GM19324 (cell line): ENCODE results near the gene DUS1L.
A peak's percentile ranks its signal among the peaks of the same experiment; 100 is the strongest.

ENCODE experiments used
- ATAC-seq: cut with Tn5 transposase; IDR thresholded peaks from one replicate; pipeline ENCODE4 v1.9.1; 2021; ENCODE audit warnings: mild to moderate bottlenecking, moderate library complexity; ENCODE audit not compliant: unreplicated experiment, low FRiP score

The DUS1L gene

DNA sequence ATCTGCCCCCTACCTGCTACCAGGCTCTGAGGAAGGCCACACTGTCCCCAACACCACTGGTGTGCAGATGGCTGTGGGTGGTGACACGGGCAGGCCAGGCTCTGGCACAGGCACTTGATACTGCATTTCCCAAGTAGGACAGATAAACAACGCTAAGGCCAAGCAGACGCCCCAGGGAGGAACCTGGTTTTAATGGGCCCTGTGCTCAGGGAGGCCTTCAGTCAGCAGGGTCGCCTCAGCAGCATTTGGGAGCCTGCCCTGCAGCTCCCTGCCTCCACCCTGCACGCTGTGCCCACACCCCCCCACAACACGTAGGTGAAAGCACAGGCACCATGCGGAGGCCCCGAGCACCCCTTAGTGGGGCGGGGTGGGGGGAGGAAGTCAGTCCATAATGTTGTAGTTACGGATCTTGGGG is 35.7 kb upstream of the DUS1L start:
- no peak for ATAC-seq

DNA sequence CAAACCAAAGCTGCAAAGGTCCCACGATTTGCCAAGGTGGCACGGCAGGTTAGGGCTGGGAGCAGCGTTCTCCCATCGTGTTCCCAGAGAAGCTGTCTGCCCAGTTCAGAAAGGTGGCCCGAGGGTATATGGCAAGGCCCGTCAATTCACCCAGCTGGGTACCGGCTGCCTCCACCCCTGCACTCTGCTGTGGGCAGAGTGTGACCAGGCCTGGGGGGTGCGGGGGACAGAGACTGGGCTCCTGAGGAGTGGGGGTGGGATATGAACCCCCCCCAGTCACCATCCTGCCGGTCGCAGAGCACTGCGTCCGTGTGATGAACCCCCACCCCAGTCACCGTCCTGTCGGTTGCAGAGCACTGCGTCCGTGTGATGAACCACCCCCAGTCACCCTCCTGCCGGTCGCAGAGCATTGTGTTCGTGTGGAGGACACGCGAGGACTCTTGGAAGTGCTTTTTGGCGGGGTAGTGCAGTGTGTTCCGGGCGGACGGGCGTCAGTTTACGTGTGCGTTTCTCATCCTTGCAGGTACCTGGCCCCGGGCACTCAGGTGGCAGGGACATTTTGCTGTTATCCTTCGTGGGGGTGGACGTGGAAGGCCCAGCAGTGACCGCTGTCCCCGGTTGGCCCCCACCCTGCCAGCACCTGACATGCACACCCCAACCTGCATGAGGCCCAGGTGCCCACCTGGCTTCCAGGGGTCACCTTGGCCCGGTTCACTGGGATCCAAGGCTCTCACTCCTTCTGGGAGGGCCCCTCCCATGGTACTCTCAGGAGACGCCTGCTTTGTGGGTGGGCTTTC is 35.1 kb upstream of the DUS1L start:
- ATAC-seq: no peak

GRCh38 chr17:82098939-82099763 is 33.5 kb upstream of the DUS1L start:
- peak; percentile 13 for ATAC-seq

- ATAC-seq: peak; percentile 71
Measured at GRCh38 chr17:82098169-82098938, 32.8 kb upstream of the DUS1L start, which contains the start of gene FASN. Gene FASN, minus strand, starts transcription at chr17:82098236. Its CDS starts 1,791 bp downstream, at chr17:82096445.

- no peak for ATAC-seq
Measured at GRCh38 chr17:82097919-82098168, 32.2 kb upstream of the DUS1L start.

- peak; percentile 1 for ATAC-seq
Measured at GRCh38 chr17:82097184-82097918, 31.7 kb upstream of the DUS1L start.

DNA sequence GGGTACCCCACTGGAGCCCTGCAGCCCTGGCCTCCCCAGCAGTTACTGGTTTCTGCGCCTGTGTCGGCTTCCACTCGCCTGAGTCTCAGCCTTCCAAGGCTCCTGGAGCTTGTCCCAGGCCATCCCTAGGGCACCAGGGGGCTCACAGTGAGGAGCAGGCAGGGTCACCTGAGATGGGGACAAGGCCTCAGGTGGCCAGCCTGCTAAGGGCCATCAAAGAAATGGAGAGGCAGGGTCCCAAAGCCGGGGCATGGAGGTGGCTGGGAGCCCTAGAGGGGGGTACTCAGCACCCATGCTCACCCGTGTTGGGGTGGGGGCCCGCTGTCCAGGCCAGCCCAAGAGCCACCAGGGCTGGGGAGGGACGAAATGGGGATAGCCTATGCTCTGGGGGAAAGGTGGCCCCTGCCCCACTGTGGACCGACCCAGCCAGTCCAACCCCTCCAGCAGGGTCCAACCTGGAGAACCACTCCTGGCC is 31.1 kb upstream of the DUS1L start:
- ATAC-seq: no peak

DNA sequence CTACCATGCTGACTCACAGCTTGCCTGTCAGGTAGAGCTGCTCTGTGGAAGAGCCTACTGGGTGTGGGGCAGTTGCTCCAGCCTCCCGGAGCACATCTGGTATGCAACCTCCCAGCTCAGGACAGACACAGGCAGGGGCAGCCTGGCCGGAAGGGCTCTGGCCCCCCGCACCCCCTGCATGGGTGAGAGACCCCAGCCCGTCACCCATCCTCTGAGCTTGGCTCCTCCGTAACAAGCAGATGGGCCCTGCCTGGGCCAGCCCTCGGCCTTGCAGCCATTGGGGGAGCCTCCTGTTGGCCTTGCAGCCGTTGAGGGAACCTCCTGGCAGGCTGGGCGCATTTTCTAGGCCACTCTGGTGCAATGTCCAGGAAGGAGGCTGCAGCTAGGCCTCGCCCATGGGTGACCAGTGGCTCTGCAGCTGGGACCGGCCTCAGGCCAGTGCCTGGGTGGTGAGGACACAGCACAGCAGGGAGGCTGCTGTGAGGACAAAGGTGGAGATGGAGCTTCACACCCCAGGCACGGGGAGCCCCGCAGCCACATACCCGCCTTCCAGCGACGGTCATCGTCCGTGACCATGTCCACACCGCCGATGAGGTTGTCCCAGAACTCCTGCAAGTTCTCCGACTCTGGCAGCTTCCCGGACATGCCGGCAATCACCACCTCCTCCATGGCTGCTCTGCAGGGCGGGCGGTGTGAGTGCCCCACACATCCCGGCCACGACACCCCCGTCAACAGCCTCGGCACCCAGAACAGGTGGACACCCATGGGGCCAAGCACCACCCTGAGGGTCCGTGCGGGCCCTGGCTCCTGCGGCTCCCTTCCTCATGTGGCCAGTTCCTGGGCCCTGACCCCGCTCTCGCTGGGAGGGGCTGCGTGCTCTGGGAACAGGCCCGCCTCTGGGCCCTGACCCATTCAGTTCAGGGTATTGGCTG is 30.4 kb upstream of the DUS1L start:
- no peak for ATAC-seq

- ATAC-seq: no peak
Measured at GRCh38 chr17:82094931-82095776, 29.6 kb upstream of the DUS1L start.

DNA sequence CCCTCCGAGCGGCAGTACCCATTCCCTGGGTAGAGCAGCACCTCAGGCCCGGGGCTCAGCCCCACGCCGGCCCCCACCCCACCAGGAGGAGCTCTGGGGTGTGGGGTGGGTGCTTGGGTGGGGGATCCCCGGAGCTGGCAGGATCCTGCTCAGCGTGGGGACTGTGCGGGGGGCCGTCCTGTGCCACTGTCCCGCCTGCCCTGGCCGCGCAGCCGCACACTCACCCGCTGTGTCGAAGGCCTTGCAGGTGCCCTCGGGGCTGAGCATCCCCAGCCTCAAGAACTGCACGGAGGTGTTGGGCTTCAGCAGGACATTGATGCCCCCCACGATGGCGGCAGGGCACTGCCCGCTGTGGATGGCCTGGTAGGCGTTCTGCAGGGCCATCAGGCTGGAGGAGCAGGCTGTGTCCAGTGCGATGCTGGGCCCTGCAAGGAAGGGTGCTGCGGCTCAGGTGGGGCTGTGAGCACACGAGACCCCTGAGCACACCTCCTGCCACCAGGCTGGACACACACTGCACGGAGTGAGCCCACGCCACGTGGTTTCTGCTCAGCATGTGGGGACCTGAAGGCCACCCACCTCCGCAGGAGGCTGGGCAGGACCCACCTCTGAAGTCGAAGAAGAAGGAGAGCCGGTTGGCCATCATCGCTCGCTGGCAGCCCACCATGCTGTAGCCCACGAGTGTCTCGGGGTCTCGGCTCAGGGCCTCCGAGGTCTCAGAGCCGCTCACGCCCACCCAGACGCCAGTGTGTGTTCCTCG is 27.6 kb upstream of the DUS1L start:
- ATAC-seq: no peak

GRCh38 chr17:82092628-82092994 is 27.0 kb upstream of the DUS1L start:
- no peak for ATAC-seq

DNA sequence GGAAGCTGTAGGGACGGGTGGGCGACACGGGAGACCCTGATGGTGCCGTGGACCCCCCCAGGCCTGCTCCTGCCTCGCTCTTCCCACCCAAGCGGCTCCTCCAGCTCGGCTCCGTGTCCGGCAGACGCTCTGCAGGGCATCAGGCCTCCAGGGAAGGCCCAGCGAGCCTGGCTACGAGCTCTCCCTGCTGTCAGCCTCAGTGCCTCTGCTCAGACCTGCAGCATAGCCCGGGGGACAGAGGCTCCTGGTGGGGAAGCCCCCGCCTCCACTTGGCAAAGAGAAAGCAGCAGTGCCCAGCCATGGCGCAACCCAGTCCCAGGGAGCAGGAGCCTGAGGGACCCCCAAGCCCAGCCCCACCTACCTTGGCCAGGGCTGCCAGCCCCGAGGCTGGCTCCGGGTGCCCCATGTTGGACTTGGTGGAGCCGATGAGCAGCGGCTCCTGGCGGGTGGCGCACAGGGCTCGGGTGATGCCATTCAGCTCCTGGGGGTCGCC is 26.5 kb upstream of the DUS1L start:
- ATAC-seq: no peak

DNA sequence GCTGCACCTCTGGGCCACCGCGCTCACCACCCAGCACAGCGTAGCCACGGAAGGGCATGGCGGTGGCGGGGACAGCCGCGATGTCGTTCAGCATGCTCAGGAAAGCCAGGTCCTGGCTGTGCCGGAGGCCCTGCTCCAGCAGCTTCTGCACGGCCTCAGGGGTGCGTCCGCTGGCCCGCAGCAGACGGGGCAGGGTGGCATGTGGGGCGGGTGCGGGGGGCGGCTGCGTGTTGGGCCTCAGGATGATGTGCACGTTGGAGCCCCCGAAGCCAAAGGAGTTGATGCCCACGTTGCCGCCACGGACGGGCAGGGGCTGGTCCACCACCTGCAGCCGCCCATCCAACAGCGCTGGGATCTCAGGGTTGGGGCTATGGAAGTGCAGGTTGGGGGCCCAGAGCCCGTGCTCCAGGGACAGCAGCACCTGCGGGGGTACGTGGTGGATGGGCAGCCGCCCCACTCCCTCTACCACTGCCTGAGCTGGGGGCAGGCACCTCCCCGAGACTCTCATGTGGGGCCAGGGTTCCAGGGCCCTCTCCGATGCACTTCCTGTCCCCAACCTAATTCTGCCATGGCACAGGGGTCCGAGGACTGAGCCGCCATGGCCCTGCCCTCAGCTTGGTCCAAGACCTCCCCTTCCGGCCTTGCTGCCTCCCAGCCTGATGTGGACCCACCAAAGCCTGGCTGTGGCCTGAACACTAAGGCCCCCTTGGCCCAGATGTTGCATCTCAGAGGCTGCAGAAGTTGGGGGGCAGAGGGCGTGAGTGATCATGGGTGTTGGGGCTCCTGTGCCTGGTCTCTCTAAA is 25.9 kb upstream of the DUS1L start:
- no peak for ATAC-seq

DNA sequence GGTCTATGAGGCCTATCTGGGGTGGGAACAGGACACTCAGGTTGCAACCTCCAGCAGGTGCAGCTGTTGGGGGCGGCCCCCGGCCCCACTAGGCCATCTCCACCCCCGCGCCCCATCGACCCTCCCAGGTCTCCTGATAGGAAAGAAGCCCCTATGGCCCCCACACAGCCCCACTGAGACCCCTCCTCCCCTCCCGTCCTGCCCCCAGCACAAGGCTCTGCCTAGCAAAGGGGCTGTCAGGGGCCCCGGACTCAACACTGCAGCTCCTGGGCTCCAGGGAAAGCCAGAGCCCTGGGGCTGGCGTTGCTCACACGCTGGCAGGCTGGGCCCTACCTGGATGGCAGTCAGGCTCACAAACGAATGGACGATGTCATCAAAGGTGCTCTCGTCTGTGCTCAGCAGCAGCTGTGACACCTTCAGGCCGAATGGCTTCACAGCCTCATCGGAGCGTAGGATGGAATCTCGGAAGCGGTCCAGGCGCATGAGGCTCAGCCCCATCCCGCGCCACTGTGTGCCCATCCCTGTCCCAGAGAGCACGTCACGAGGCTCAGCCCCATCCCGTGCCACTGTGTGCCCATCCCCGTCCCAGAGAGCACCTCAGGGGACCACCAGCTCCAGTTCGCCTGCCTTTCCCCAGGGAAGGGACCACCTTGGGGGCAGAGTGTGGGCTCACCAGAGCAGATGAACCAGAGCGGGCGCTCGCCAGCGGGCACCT is 25.1 kb upstream of the DUS1L start:
- no peak for ATAC-seq

GRCh38 chr17:82089723-82090548 is 24.3 kb upstream of the DUS1L start:
- no peak for ATAC-seq
